ENCODE results near the gene MLLT10. TPM values are rescaled to one million over a fixed set of nuclear protein-coding genes. Genes with fewer than 3 reads are reported as not detected.
A peak's percentile ranks its signal among the peaks of the same experiment; 100 is the strongest.

Gene MLLT10
- total and polyA plus RNA-seq, 9 of the 15 experiments (the other 6 are each of a cell fraction or from before 2014, with no cell fraction given), result 18.8 to 81.4 (median 64.2) TPM

- no peak; the same call in 1 of the 2 replicates for TF ChIP-seq ETS1 (conservative IDR thresholded peaks at IDR 0.05; ENCODE audit: control insufficient read depth, low read depth, low read length)
- no peak for TF ChIP-seq CREB5 (CRISPR knock-in tag; IDR thresholded peaks at IDR 0.05)
- peak; percentile 97 for TF ChIP-seq MYC (IDR thresholded peaks at IDR 0.05; ENCODE audit: low read depth, low read length)
- TF ChIP-seq MYC (CRISPR knock-in tag; IDR thresholded peaks at IDR 0.05; ENCODE audit: borderline replicate concordance, low read depth), result no peak
- TF ChIP-seq TARDBP (IDR thresholded peaks at IDR 0.05), result no peak
- TF ChIP-seq NR1H2 (CRISPR knock-in tag; IDR thresholded peaks at IDR 0.05), result no peak
- TF ChIP-seq SP1 (CRISPR knock-in tag; IDR thresholded peaks at IDR 0.05), result no peak
- TF ChIP-seq JUNB (CRISPR knock-in tag; conservative IDR thresholded peaks at IDR 0.05), result no peak
- no peak for TF ChIP-seq C11orf30 (IDR thresholded peaks at IDR 0.05; ENCODE audit: low read depth)
- TF ChIP-seq SP2 (IDR thresholded peaks at IDR 0.05; ENCODE audit: extremely low read depth, low read depth, low read length, poor library complexity, severe bottlenecking), result no peak
- no peak for TF ChIP-seq ZNF12 (CRISPR knock-in tag; IDR thresholded peaks at IDR 0.05)
- TF ChIP-seq SRSF7 (optimal IDR thresholded peaks at IDR 0.05; ENCODE audit: low read depth, low read length), result no peak
- no peak for TF ChIP-seq MXD1 (CRISPR knock-in tag; IDR thresholded peaks at IDR 0.05; ENCODE audit: borderline replicate concordance, poor library complexity, severe bottlenecking)
- no peak for TF ChIP-seq RHOXF2B (CRISPR knock-in tag; conservative IDR thresholded peaks at IDR 0.05)
- TF ChIP-seq FOXO4 (CRISPR knock-in tag; IDR thresholded peaks at IDR 0.05), result no peak
- TF ChIP-seq ZFP30 (CRISPR knock-in tag; IDR thresholded peaks at IDR 0.05; ENCODE audit: borderline replicate concordance), result no peak
- TF ChIP-seq MECOM (CRISPR knock-in tag; IDR thresholded peaks at IDR 0.05), result no peak
- no peak for TF ChIP-seq ZNF324 (CRISPR knock-in tag; IDR thresholded peaks at IDR 0.05)
- no peak for TF ChIP-seq ZFP1 (CRISPR knock-in tag; IDR thresholded peaks at IDR 0.05)
- no peak for TF ChIP-seq ZBTB34 (CRISPR knock-in tag; IDR thresholded peaks at IDR 0.05)
- no peak for TF ChIP-seq THRAP3 (IDR thresholded peaks at IDR 0.05; ENCODE audit: borderline replicate concordance)
- no peak for TF ChIP-seq KDM4B (IDR thresholded peaks at IDR 0.05; ENCODE audit: borderline replicate concordance in 2 of 2, low read depth in 1 of 2)
- TF ChIP-seq E2F5 (CRISPR knock-in tag; IDR thresholded peaks at IDR 0.05), result no peak
These were observed 38.2 kb upstream of the MLLT10 start (continued) for GRCh38 chr10:21495752-21496342.
